ENCODE results near the gene MTMR12.
"Not testable (repeated sequence)": the region's sequence is repeated elsewhere in the genome, so short reads cannot be mapped to it uniquely, and the experiment has no call there.

MTMR12 gene

GRCh38 chr5:32281378-32282133 is 31.2 kb downstream of the MTMR12 start:
- H3K4me3 Mint-ChIP-seq; DNase-seq (ENCODE audit: low spot score in 2 of 2); H3K9me3 Mint-ChIP-seq; H3K27me3 Mint-ChIP-seq; ATAC-seq (ENCODE audit: low read depth); H3K36me3 Mint-ChIP-seq: not testable (repeated sequence)
- peak overlapping the region; percentile 89 for H3K27ac Mint-ChIP-seq
- peaks cover 16% of the 10 kb centered on the region for H3K4me1 Mint-ChIP-seq

- peak overlapping the region; percentile 55 for H3K4me3 Mint-ChIP-seq
- DNase-seq (ENCODE audit: low spot score in 2 of 2) (no peak), ATAC-seq (ENCODE audit: low read depth) (peak; percentile 25)
- no peaks in the 10 kb centered on the region for H3K9me3 Mint-ChIP-seq
- H3K36me3 Mint-ChIP-seq, result peaks cover 4% of the 10 kb centered on the region
- no peaks in the 10 kb centered on the region for H3K27me3 Mint-ChIP-seq
- peaks cover 21% of the 10 kb centered on the region for H3K4me1 Mint-ChIP-seq
- H3K27ac Mint-ChIP-seq, result peak overlapping the region; percentile 89
Measured at GRCh38 chr5:32280656-32281081, 32.1 kb downstream of the MTMR12 start.

GRCh38 chr5:32279786-32280185 is 33.0 kb downstream of the MTMR12 start:
- Mint-ChIP-seq H3K36me3 (peaks cover 8% of the 10 kb centered on the region), H3K4me3 (no peak overlapping the region), H3K27me3 (no peaks in the 10 kb centered on the region), H3K9me3 (no peaks in the 10 kb centered on the region), H3K27ac (peak overlapping the region; percentile 45), H3K4me1 (peaks cover 24% of the 10 kb centered on the region)
- no peak for ATAC-seq (ENCODE audit: low read depth)
- DNase-seq (ENCODE audit: low spot score in 2 of 2), result no peak

- Mint-ChIP-seq H3K36me3 (peaks cover 8% of the 10 kb centered on the region), H3K27ac (no peak overlapping the region), H3K4me1 (peaks cover 24% of the 10 kb centered on the region), H3K9me3 (no peaks in the 10 kb centered on the region), H3K4me3 (no peak overlapping the region), H3K27me3 (no peaks in the 10 kb centered on the region)
- DNase-seq (ENCODE audit: low spot score in 2 of 2) (no peak), ATAC-seq (ENCODE audit: low read depth) (no peak)
Measured at GRCh38 chr5:32279223-32279622, 33.5 kb downstream of the MTMR12 start.

GRCh38 chr5:32278406-32278805 is 34.3 kb downstream of the MTMR12 start:
- H3K27me3 Mint-ChIP-seq, result no peaks in the 10 kb centered on the region
- H3K4me3 Mint-ChIP-seq, result no peak overlapping the region
- H3K27ac Mint-ChIP-seq, result peak overlapping the region; percentile 94
- peaks cover 20% of the 10 kb centered on the region for H3K4me1 Mint-ChIP-seq
- peaks cover 16% of the 10 kb centered on the region for H3K36me3 Mint-ChIP-seq
- H3K9me3 Mint-ChIP-seq, result no peaks in the 10 kb centered on the region
- DNase-seq (ENCODE audit: low spot score in 2 of 2), result no peak
- ATAC-seq (ENCODE audit: low read depth), result no peak

GRCh38 chr5:32277798-32278197 is 34.9 kb downstream of the MTMR12 start:
- H3K4me3 Mint-ChIP-seq, result no peak overlapping the region
- H3K27ac Mint-ChIP-seq, result peak overlapping the region; percentile 94
- ATAC-seq (ENCODE audit: low read depth), result no peak
- no peak for DNase-seq (ENCODE audit: low spot score in 2 of 2)
- peaks cover 20% of the 10 kb centered on the region for H3K36me3 Mint-ChIP-seq
- H3K9me3 Mint-ChIP-seq, result no peaks in the 10 kb centered on the region
- H3K4me1 Mint-ChIP-seq, result peaks cover 19% of the 10 kb centered on the region
- no peaks in the 10 kb centered on the region for H3K27me3 Mint-ChIP-seq

- no peaks in the 10 kb centered on the region for H3K27me3 Mint-ChIP-seq
- H3K9me3 Mint-ChIP-seq, result no peaks in the 10 kb centered on the region
- H3K27ac Mint-ChIP-seq, result peak overlapping the region; percentile 94
- peaks cover 24% of the 10 kb centered on the region for H3K36me3 Mint-ChIP-seq
- DNase-seq (ENCODE audit: low spot score in 2 of 2), result peak in 1 of 2 donors; percentile 31
- ATAC-seq (ENCODE audit: low read depth), result peak; percentile 94
- H3K4me1 Mint-ChIP-seq, result peaks cover 19% of the 10 kb centered on the region
- no peak overlapping the region for H3K4me3 Mint-ChIP-seq
Measured at GRCh38 chr5:32276173-32276853, 36.4 kb downstream of the MTMR12 start.

- no peak for ATAC-seq (ENCODE audit: low read depth)
- no peaks in the 10 kb centered on the region for H3K27me3 Mint-ChIP-seq
- peaks cover 14% of the 10 kb centered on the region for H3K4me1 Mint-ChIP-seq
- H3K36me3 Mint-ChIP-seq, result peaks cover 25% of the 10 kb centered on the region
- DNase-seq (ENCODE audit: low spot score in 2 of 2), result no peak
- H3K4me3 Mint-ChIP-seq, result no peak overlapping the region
- peak overlapping the region; percentile 94 for H3K27ac Mint-ChIP-seq
- H3K9me3 Mint-ChIP-seq, result no peaks in the 10 kb centered on the region
Measured at GRCh38 chr5:32275396-32275741, 37.4 kb downstream of the MTMR12 start.

GRCh38 chr5:32274548-32275395 is 38.0 kb downstream of the MTMR12 start:
- H3K36me3 Mint-ChIP-seq, result peaks cover 28% of the 10 kb centered on the region
- peak overlapping the region; percentile 94 for H3K27ac Mint-ChIP-seq
- H3K4me3 Mint-ChIP-seq, result no peak overlapping the region
- H3K9me3 Mint-ChIP-seq, result no peaks in the 10 kb centered on the region
- ATAC-seq (ENCODE audit: low read depth), result no peak
- no peaks in the 10 kb centered on the region for H3K27me3 Mint-ChIP-seq
- no peak for DNase-seq (ENCODE audit: low spot score in 2 of 2)
- H3K4me1 Mint-ChIP-seq, result peaks cover 14% of the 10 kb centered on the region

- H3K27ac Mint-ChIP-seq, result peak overlapping the region; percentile 94
- no peak overlapping the region for H3K4me3 Mint-ChIP-seq
- DNase-seq (ENCODE audit: low spot score in 2 of 2), result no peak
- no peaks in the 10 kb centered on the region for H3K9me3 Mint-ChIP-seq
- H3K4me1 Mint-ChIP-seq, result peaks cover 14% of the 10 kb centered on the region
- no peak for ATAC-seq (ENCODE audit: low read depth)
- H3K27me3 Mint-ChIP-seq, result no peaks in the 10 kb centered on the region
- peaks cover 28% of the 10 kb centered on the region for H3K36me3 Mint-ChIP-seq
Measured at GRCh38 chr5:32273821-32274220, 38.9 kb downstream of the MTMR12 start.

GRCh38 chr5:32272746-32273145 is 40.0 kb downstream of the MTMR12 start:
- no peak overlapping the region for H3K27ac Mint-ChIP-seq
- peaks cover 38% of the 10 kb centered on the region for H3K36me3 Mint-ChIP-seq

GRCh38 chr5:32270946-32271345 is 41.8 kb downstream of the MTMR12 start:
- ATAC-seq (ENCODE audit: low read depth) (no peak), DNase-seq (ENCODE audit: low spot score in 2 of 2) (no peak)
- Mint-ChIP-seq H3K27ac (no peak overlapping the region), H3K4me1 (peaks cover 3% of the 10 kb centered on the region), H3K4me3 (no peak overlapping the region), H3K36me3 (peaks cover 41% of the 10 kb centered on the region), H3K27me3 (no peaks in the 10 kb centered on the region), H3K9me3 (no peaks in the 10 kb centered on the region)

More at GRCh38 chr5:32272746-32273145, 40.0 kb downstream of the MTMR12 start:
- H3K4me1 Mint-ChIP-seq, result peaks cover 14% of the 10 kb centered on the region
- no peaks in the 10 kb centered on the region for H3K27me3 Mint-ChIP-seq
- ATAC-seq (ENCODE audit: low read depth), result no peak
- no peak overlapping the region for H3K4me3 Mint-ChIP-seq
- no peaks in the 10 kb centered on the region for H3K9me3 Mint-ChIP-seq
- no peak for DNase-seq (ENCODE audit: low spot score in 2 of 2)

GRCh38 chr5:32270178-32270577 is 42.6 kb downstream of the MTMR12 start:
- Mint-ChIP-seq H3K27me3 (no peaks in the 10 kb centered on the region), H3K4me3 (no peak overlapping the region), H3K27ac (no peak overlapping the region), H3K9me3 (no peaks in the 10 kb centered on the region), H3K36me3 (peaks cover 42% of the 10 kb centered on the region), H3K4me1 (no peaks in the 10 kb centered on the region)
- ATAC-seq (ENCODE audit: low read depth) (no peak), DNase-seq (ENCODE audit: low spot score in 2 of 2) (no peak)

GRCh38 chr5:32265902-32266301 is 46.8 kb downstream of the MTMR12 start:
- Mint-ChIP-seq H3K27ac (no peak overlapping the region), H3K36me3 (peaks cover 51% of the 10 kb centered on the region), H3K4me3 (no peak overlapping the region), H3K9me3 (no peaks in the 10 kb centered on the region), H3K4me1 (peaks cover 5% of the 10 kb centered on the region), H3K27me3 (no peaks in the 10 kb centered on the region)
- DNase-seq (ENCODE audit: low spot score in 2 of 2) (no peak), ATAC-seq (ENCODE audit: low read depth) (no peak)
